ENCODE measurements around the gene PTPRT. TPM values are rescaled to one million over a fixed set of nuclear protein-coding genes. Genes with fewer than 3 reads are reported as not detected.

The PTPRT gene
- total and polyA plus RNA-seq, 11 donors, result 0.04 to 2.5 (median 0.25) TPM; not detected in 2

DNA sequence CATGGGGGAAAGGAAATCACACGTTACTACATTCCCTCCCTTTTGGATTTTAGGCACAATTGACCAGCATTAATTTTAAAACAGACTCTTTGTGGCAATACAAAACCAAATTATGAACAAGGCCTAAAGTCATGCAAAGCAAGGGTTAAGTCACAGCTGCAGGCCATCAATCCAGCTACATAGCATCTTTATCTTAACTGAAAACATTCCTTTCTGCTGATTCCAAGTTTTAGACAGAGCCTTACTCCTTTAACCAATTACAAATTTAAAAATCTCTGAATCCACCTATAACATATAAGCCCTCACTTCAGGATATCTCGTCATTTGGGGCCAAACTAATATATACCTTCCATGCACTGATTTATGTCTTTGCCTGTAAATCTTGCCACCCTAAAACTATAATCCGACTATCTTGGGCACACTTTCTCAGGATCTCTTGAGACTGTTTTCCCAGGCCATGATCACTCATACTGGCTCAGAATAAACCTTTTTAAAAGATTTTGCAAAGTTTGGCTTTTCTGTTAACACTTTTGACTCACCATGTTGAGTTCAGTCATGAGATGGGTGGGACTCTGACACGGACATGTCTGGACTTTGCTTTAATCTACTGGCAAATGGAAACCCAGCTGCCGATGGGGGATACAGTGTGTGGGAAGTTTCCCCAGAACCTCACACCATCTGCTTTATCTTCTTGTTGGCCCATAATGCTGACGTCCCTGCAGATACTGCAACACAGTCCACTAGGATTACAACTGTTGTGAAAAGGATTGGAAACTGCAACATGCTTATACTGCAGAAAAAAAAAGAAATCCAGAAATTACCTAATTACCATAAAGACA is 757.0 kb downstream of the PTPRT start:
- TF ChIP-seq POLR2A (IDR thresholded peaks at IDR 0.05), result no peak
- TF ChIP-seq, protein P1, sequence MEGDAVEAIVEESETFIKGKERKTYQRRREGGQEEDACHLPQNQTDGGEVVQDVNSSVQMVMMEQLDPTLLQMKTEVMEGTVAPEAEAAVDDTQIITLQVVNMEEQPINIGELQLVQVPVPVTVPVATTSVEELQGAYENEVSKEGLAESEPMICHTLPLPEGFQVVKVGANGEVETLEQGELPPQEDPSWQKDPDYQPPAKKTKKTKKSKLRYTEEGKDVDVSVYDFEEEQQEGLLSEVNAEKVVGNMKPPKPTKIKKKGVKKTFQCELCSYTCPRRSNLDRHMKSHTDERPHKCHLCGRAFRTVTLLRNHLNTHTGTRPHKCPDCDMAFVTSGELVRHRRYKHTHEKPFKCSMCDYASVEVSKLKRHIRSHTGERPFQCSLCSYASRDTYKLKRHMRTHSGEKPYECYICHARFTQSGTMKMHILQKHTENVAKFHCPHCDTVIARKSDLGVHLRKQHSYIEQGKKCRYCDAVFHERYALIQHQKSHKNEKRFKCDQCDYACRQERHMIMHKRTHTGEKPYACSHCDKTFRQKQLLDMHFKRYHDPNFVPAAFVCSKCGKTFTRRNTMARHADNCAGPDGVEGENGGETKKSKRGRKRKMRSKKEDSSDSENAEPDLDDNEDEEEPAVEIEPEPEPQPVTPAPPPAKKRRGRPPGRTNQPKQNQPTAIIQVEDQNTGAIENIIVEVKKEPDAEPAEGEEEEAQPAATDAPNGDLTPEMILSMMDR (IDR thresholded peaks at IDR 0.05), result no peak
- intact Hi-C loops (cut with DNase I), result no loop called here
- peak overlapping the region in 8 of 12 donors; percentile 17 to 67 (median 42) for H3K27ac ChIP-seq
- WGBS, 4 donors, result 34 to 39% (median 37%) methylated on average over 6 of the region's 6 CpGs
- ATAC-seq (peak; percentile 85 to 95 (median 92)), DNase-seq (peak in 4 of 5 donors; percentile 33 to 65 (median 46))
- H3K27me3 ChIP-seq, result no peaks in the 10 kb centered on the region
- H3K9me3 ChIP-seq, result no peaks in the 10 kb centered on the region
- H3K4me3 ChIP-seq, result no peak overlapping the region
- peaks cover 0 to 16% (median 0%) of the 10 kb centered on the region in 12 donors for H3K4me1 ChIP-seq
- no peaks in the 10 kb centered on the region for H3K36me3 ChIP-seq

DNA sequence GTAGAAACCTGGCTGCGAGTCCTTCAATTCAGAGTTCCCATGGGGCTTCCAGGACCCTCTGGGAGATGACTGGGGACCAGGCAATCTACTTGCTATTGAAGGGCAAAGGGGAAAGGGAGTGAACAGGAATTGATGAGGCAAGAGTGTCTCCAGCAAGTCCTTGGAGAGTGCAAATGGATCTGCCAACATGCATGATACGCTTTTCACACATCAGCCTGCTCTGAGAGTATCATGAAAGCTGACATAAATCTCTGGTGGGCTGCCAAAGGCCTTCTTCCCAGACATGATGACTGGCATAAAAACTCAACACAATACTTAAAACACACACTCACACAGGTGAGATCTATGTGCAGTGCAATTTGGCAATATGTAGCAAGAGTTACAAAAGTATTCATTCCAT is 759.1 kb downstream of the PTPRT start:
- WGBS, 4 donors, result 77 to 90% (median 88%) methylated on average over 2 of the region's 2 CpGs
- H3K27me3 ChIP-seq, result no peaks in the 10 kb centered on the region
- H3K4me1 ChIP-seq, result peaks cover 0 to 15% (median 0%) of the 10 kb centered on the region in 12 donors
- TF ChIP-seq, protein P1 (IDR thresholded peaks at IDR 0.05), result no peak
- TF ChIP-seq POLR2A (IDR thresholded peaks at IDR 0.05), result no peak
- intact Hi-C loops (cut with DNase I), result no loop called here
- DNase-seq, result no peak
- ATAC-seq, result no peak
- no peaks in the 10 kb centered on the region for H3K36me3 ChIP-seq
- no peak overlapping the region for H3K4me3 ChIP-seq
- peak overlapping the region in 1 of 12 donors; percentile 27 for H3K27ac ChIP-seq
- no peaks in the 10 kb centered on the region for H3K9me3 ChIP-seq

DNA sequence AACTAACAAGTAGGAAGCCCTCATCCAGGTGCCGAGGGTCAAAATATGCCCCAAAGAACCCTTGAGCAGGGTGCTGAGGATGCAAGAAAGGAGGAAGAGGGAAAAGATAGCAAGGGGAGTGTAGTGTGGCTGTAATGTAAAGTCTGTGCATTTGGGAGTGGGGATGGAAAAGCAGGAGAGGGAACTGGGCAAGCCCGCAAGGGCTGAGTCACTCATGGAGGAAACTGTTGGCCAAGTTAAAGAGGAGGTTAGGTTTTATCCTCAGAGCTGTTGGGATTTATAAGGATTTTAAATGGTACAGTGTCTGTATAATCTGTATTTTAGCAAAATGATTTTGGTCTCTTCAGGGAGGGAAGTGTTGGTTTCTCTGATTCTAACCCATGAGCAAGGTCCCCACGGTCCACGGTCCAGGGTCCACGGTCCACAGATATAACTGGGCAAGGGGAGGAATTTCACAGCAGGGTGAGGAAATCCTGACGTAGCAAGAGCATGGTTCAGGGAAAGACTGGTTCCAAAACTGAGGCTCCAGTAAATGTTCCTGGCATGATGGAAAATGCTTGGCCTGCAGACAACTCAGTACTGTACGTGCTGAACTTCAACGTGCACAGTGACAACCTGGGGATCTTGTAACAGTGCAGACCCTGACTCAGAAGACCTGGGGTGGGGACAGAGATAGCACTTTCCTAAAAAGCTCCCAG is 759.8 kb downstream of the PTPRT start:
- Histone ChIP-seq H3K27me3 (no peaks in the 10 kb centered on the region), H3K27ac (peak overlapping the region in 1 of 12 donors; percentile 27), H3K9me3 (no peaks in the 10 kb centered on the region), H3K4me3 (no peak overlapping the region), H3K4me1 (peaks cover 0 to 15% (median 0%) of the 10 kb centered on the region in 12 donors), H3K36me3 (no peaks in the 10 kb centered on the region)
- DNase-seq (peak in 1 of 5 donors; percentile 36), ATAC-seq (peak in 2 of 4 donors; percentile 44 to 47)
- intact Hi-C loops (cut with DNase I), result no loop called here
- WGBS, 4 donors, result 65 to 82% (median 69%) methylated on average over 8 of the region's 8 CpGs
- no peak for TF ChIP-seq POLR2A (IDR thresholded peaks at IDR 0.05)
- TF ChIP-seq, protein P1 (IDR thresholded peaks at IDR 0.05), result no peak
